Fibroblast of skin of left biceps (primary cell): Measurements from ENCODE around the gene GUSB.
A peak's percentile ranks its signal among the peaks of the same experiment; 100 is the strongest.
"Not testable (repeated sequence)": the region's sequence is repeated elsewhere in the genome, so short reads cannot be mapped to it uniquely, and the experiment has no call there.

ENCODE experiments used
- DNase-seq, 2 experiments: peaks; one replicate each; pipeline ENCODE4 v3.0.0-alpha.2; 2013; ENCODE audit warnings: low read depth in 2 of 2

GUSB gene

GRCh38 chr7:65981965-65982792 lies at the start of gene GUSB:
TSS of gene GUSB (minus strand) at chr7:65982213. CDS start at chr7:65982183, 30 bp downstream.
- peak; percentile 71 to 73 for DNase-seq

GRCh38 chr7:66028342-66028741 lies 46.3 kb upstream of the GUSB start:
- DNase-seq = not testable (repeated sequence)

- peak in 1 of 2 experiments; percentile 13 for DNase-seq
These were observed 34.1 kb upstream of the GUSB start for GRCh38 chr7:66016131-66016461.

GRCh38 chr7:66015440-66016130 lies 33.6 kb upstream of the GUSB start:
- no peak for DNase-seq

GRCh38 chr7:66013938-66014337 lies 31.9 kb upstream of the GUSB start:
- DNase-seq = peak in 1 of 2 experiments; percentile 1

- no peak for DNase-seq
These were observed 25.2 kb upstream of the GUSB start for GRCh38 chr7:66007232-66007631.

GRCh38 chr7:66005115-66005671 lies 23.2 kb upstream of the GUSB start:
- DNase-seq = not testable (repeated sequence)

GRCh38 chr7:66000823-66001417 lies 18.9 kb upstream of the GUSB start:
- not testable (repeated sequence) for DNase-seq

- DNase-seq = not testable (repeated sequence)
These were observed 13.0 kb upstream of the GUSB start for GRCh38 chr7:65994984-65995383.

- no peak for DNase-seq
These were observed 10.5 kb upstream of the GUSB start for GRCh38 chr7:65992526-65992925.

GRCh38 chr7:65991829-65992228 lies 9.8 kb upstream of the GUSB start:
- DNase-seq = not testable (repeated sequence)

GRCh38 chr7:65989694-65990080 lies 7.7 kb upstream of the GUSB start:
- no peak for DNase-seq

GRCh38 chr7:65988503-65988902 lies 6.5 kb upstream of the GUSB start:
- not testable (repeated sequence) for DNase-seq

GRCh38 chr7:65988084-65988483 lies 6.1 kb upstream of the GUSB start:
- no peak for DNase-seq

GRCh38 chr7:65983965-65984658 lies 2.1 kb upstream of the GUSB start:
- no peak for DNase-seq

GRCh38 chr7:65980478-65981250 lies 1.3 kb downstream of the GUSB start:
- DNase-seq = no peak

GRCh38 chr7:65979583-65980477 lies 2.2 kb downstream of the GUSB start:
- DNase-seq = no peak

GRCh38 chr7:65978891-65979582 lies 3.0 kb downstream of the GUSB start:
- DNase-seq = no peak

GRCh38 chr7:65976659-65977196 lies 5.3 kb downstream of the GUSB start:
- DNase-seq = no peak
